T-helper 1 cell (primary cell): Measurements from ENCODE around the gene PLCH1.
A peak's percentile ranks its signal among the peaks of the same experiment; 100 is the strongest.

Experiments used
- DNase-seq, 5 donors: peaks; one replicate each; pipeline ENCODE4 v3.0.0-alpha.2; 2012 to 2020

The PLCH1 gene

DNA sequence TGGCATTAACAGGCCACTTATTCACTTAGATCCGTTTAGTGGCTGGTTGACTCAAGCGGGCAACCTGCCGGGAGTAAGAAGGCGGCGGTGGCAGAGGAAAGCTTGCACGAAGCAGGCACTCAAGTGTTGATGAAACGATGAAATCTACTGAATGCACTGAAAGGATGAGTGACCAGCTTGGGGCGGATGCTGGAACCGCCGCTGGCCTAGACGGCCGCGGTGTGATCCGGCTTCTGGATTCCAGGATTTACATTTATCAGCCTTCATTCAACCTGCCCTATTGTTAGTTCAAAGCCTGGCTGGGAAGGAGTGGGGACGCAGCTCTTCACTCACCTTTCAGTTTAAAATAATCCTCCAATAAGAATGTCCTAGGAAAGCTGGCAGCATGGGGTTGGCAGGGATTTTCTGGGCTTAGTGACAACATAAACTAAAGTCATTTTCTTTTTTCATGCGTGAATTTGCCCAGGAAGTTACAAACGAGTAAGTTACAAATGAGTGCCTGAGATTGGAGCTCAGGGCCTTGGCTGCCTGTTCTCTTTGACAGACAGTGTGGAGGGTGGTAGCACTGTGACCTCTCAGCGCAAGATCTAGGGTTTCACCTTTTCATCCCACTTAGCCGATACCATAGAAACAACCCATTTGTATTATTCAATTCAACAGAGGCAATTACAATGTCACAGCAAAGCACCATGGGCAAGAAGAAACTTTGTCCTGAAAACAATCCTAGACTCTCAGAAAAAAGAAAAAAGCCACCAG, 1.1 kb upstream of the PLCH1 start:
- no peak for DNase-seq

DNA sequence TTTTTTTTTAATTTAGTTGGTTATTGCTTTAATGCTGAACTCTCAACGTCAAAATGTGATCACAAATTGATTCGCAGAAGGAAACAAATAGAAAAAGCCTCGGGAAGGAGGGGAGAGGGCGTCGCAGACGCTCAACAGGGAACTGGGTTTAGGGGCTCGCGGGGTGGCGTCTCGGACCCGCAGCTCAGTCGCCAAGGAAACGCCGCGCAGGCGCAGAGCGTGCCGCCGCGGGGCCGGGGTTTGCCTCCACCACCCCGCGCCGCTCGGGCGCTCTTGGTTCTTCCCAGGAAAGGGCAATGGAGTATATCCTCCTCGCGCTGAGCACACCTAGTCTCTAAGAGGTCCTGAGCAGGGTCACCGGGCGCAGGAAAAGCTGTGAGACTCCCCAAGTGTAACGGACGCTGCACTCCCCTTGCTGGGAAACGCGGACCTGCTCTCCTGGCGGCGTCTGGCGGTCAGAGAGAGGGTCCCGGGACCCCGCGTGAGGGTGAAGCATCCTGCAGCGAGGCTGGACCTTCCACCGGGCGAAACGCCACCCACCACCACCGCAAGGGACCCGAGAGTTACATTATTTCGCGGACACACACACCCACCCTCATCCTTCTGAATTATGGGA, 753 bp downstream of the PLCH1 start:
- peak in 4 of 5 donors; percentile 3 to 18 (median 13) for DNase-seq

GRCh38 chr3:155743606-155744005, 1.3 kb downstream of the PLCH1 start:
- no peak for DNase-seq

- DNase-seq: no peak
These were observed 2.4 kb downstream of the PLCH1 start for GRCh38 chr3:155742349-155742965.

- no peak for DNase-seq
These were observed 3.3 kb downstream of the PLCH1 start for GRCh38 chr3:155741603-155742002.

DNA sequence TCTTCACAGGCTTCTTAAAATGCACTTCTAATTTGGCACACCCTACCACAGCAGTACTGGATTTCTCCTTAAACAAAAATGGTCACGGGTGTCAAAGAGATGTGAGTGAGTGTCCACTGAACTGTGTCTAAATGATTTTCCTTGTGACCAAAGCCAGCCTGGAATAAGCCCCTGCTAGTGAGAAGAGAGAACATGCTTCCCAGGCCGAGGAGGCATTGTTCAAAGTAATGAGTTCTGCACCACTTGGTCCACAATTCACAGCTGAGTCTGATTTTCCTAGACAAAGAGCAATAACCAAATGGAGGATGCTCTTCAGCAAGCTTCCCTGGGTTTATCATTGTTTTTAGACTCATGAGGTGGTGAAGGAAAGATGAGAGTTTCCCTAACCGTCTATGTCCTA, 3.8 kb downstream of the PLCH1 start:
- no peak for DNase-seq

DNA sequence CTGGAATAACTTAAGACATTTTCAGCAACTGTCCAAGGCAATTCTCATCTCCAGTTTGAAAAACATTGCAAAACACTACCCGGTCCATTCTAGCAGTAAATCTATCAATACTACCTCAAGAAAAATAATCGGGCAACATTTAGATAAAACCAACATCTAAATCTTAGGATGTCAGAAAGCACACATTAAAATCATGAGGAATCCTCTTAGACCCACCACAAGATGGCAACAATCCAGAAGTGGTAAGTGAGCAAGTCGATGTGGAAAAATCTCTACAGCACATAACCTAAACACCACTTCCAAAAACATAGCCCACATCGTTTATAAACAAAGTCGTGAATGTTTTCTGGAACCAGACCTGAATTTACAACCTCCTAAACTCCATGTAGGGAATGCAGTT, 5.7 kb downstream of the PLCH1 start:
- no peak for DNase-seq

- no peak for DNase-seq
These were observed 6.2 kb downstream of the PLCH1 start for GRCh38 chr3:155738580-155739076.

GRCh38 chr3:155737844-155738460, 6.9 kb downstream of the PLCH1 start:
- DNase-seq: no peak

GRCh38 chr3:155736381-155736780, 8.5 kb downstream of the PLCH1 start:
- DNase-seq: no peak

DNA sequence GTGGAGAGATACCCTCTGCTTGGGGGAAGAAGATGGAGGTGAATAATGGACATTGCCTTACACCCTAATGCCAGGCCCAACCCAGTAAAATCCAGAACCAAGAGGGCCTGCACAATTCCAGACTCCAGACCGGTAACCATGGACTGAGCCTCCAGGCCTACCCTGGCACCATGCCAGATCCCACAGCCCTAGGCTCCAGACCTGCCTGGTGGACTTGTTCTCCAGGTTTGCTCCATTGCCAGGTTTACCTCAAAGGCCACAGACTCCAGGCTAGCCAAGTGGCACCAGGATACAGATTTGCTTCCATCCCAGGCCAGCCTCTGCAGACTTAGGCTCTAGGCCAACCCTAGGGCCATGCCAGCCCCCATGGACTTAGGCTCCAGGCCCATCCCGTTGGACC, 14.0 kb downstream of the PLCH1 start:
- no peak for DNase-seq

- DNase-seq: no peak
These were observed 17.0 kb downstream of the PLCH1 start for GRCh38 chr3:155727836-155728235.

DNA sequence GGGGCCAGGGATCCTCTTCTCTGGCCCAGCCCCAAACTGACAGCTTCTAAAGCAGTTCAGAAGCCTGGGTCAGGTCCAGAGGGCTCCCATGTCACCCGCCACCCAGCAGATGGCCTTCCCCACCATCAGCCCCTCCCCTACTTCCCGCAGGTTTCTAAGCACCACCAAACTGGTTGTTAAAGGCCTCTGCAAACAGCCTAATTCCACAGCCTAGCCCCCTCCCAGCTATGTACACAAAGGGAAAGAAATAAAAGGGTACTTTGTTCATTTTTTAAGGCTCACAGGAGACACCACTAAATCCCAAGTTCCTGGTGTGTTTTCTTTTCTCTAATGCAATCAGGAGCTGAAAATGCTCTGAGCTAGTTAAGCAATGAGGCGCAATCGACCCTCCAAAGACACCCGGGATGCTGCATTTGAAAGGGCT, 30.6 kb downstream of the PLCH1 start:
- no peak for DNase-seq

DNA sequence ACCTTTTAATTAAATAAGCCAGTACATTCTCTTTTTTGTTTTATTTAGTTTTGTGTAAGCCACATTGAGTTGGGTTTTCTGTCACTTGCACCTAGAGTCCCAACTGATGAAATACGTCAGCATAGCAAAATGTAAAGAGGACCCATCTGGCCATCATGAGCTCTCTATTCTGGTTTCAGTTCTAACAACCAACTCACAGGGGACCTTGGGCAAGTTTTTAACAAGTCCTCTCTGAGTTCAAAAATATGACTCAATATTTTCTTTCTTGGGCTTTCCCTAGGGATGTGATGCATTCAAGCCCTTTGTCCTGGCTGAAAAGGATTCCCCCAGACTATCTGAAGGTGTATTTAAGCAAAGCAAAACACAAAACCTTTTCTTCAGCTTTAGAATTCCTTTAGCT, 32.9 kb downstream of the PLCH1 start:
- no peak for DNase-seq

- DNase-seq: no peak
These were observed 39.9 kb downstream of the PLCH1 start for GRCh38 chr3:155704771-155705559.

DNA sequence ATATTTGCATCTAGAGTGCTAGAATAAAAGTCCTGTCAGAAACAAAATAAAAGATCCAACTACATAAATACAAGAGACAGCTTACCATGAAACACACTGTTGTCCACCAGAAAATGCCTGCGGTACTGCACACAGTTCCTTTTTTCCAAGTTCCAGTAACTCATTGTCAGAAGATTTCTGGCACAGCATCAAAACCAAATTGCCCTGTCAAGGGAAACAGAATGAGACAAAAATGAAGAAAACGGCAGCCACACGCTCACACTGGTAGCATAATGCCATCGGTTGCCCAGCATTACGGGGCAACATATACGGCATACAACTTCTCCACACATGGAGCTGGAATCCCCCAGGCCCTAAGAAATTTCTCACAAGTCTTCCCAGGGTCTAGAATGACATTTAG, 40.8 kb downstream of the PLCH1 start:
- DNase-seq: no peak

GRCh38 chr3:155702745-155703591, 41.9 kb downstream of the PLCH1 start:
- no peak for DNase-seq

- DNase-seq: peak in 1 of 5 donors; percentile 31
These were observed 42.9 kb downstream of the PLCH1 start for GRCh38 chr3:155701882-155702465.

- no peak for DNase-seq
These were observed 47.3 kb downstream of the PLCH1 start for GRCh38 chr3:155697542-155697941.

- no peak for DNase-seq
These were observed 54.0 kb downstream of the PLCH1 start for GRCh38 chr3:155690921-155691320.

DNA sequence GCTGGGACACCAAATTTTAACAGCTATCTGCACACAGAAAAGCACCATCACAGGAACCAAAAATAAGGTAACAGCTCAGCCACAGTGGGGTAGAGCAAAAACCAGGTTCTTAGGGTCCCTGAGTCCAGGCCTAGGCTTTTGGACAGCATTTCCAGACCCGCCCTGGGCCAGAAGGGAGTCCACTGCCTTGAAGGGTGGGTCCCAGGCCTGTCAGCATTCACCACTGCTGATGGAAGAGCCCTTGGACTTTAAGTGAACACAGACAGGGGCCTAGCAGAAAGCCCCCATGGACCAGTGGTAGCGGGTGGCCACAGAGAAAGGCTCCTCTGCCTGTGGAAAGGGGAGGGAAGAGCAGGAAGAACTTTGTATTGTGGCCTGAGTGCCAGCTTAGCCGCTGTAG, 56.4 kb downstream of the PLCH1 start:
- DNase-seq: no peak
